ENCODE results near the gene CSTPP1. TPM values are rescaled to one million over a fixed set of nuclear protein-coding genes. Genes with fewer than 3 reads are reported as not detected.
"Not testable (repeated sequence)": the region's sequence is repeated elsewhere in the genome, so short reads cannot be mapped to it uniquely, and the experiment has no call there.

CSTPP1 gene
- total RNA-seq, 4 donors from 2014 or later: 13.3 to 26.4 (median 19.1) TPM

- TF ChIP-seq POLR2A (IDR thresholded peaks at IDR 0.05; ENCODE audit: low read depth) (no peak), CTCF (IDR thresholded peaks at IDR 0.05) (peak in 1 of 3 experiments; percentile 9)
- intact Hi-C loops (cut with DNase I): no loop called here
- Histone ChIP-seq H3K36me3 (no peaks in the 10 kb centered on the region), H3K9me3 (no peaks in the 10 kb centered on the region), H3K27me3 (peaks cover 0 to 10% (median 0%) of the 10 kb centered on the region in 4 donors), H3K4me1 (peaks cover 50 to 66% (median 53%) of the 10 kb centered on the region in 4 donors), H3K27ac (replicated peaks in 1 of 4) (peak within 1 kb of the TSS; percentile 62 to 75 (median 74)), H3K4me3 (peak within 1 kb of the TSS; percentile 58 to 82 (median 68))
- WGBS: no CpG with 5 or more reads among the region's 97 CpGs
- no peak for DNase-seq (ENCODE audit: extremely low spot score)
Observed at GRCh38 chr11:46918083-46918787, 18.3 kb upstream of the CSTPP1 start, which contains the start of gene LRP4. Gene LRP4, minus strand, starts transcription at chr11:46918550. Its CDS starts 171 bp downstream, at chr11:46918379.

- 30% methylated on average over 16 of the region's 17 CpGs for WGBS
- no peaks in the 10 kb centered on the region for H3K9me3 ChIP-seq
- DNase-seq (ENCODE audit: extremely low spot score): no peak
- peak overlapping the region; percentile 58 to 82 (median 68) for H3K4me3 ChIP-seq
- TF ChIP-seq POLR2AphosphoS5 (IDR thresholded peaks at IDR 0.05): no peak
- TF ChIP-seq EP300 (IDR thresholded peaks at IDR 0.05): no peak
- TF ChIP-seq CTCF (IDR thresholded peaks at IDR 0.05): no peak
- TF ChIP-seq POLR2A (IDR thresholded peaks at IDR 0.05; ENCODE audit: low read depth): no peak
- H3K27me3 ChIP-seq: peaks cover 0 to 10% (median 0%) of the 10 kb centered on the region in 4 donors
- peak overlapping the region; percentile 21 to 69 (median 40) for H3K27ac ChIP-seq (replicated peaks in 1 of 4)
- H3K36me3 ChIP-seq: no peaks in the 10 kb centered on the region
- intact Hi-C loops (cut with DNase I): no loop called here
- peaks cover 43 to 66% (median 53%) of the 10 kb centered on the region in 4 donors for H3K4me1 ChIP-seq
Observed at GRCh38 chr11:46918788-46919513, 17.6 kb upstream of the CSTPP1 start.

GRCh38 chr11:46920755-46921154, 15.8 kb upstream of the CSTPP1 start:
- Histone ChIP-seq H3K9me3 (no peaks in the 10 kb centered on the region), H3K4me3 (no peak overlapping the region), H3K36me3 (no peaks in the 10 kb centered on the region), H3K4me1 (peaks cover 29 to 56% (median 53%) of the 10 kb centered on the region in 4 donors), H3K27me3 (peaks cover 0 to 10% (median 0%) of the 10 kb centered on the region in 4 donors), H3K27ac (replicated peaks in 1 of 4) (peak overlapping the region; percentile 42 to 69 (median 64))
- no peak for DNase-seq (ENCODE audit: extremely low spot score)
- intact Hi-C loops (cut with DNase I): loop anchor here (5.0 kb wide), 1 partner anchor 82 kb away; no protein-coding TSS in a partner anchor
- peak; percentile 11 to 44 for TF ChIP-seq POLR2AphosphoS5 (IDR thresholded peaks at IDR 0.05)
- TF ChIP-seq EP300 (IDR thresholded peaks at IDR 0.05): no peak
- 9% methylated on average over 4 of the region's 4 CpGs for WGBS

- H3K36me3 ChIP-seq; H3K27ac ChIP-seq (replicated peaks in 1 of 4); intact Hi-C loops (cut with DNase I); H3K9me3 ChIP-seq; DNase-seq (ENCODE audit: extremely low spot score); H3K4me1 ChIP-seq; H3K27me3 ChIP-seq; H3K4me3 ChIP-seq: not testable (repeated sequence)
- WGBS: 80% methylated on average over 4 of the region's 4 CpGs
Observed at GRCh38 chr11:46927928-46928327, 8.6 kb upstream of the CSTPP1 start.

GRCh38 chr11:46928701-46929100, 7.9 kb upstream of the CSTPP1 start:
- DNase-seq (ENCODE audit: extremely low spot score); H3K27me3 ChIP-seq; H3K9me3 ChIP-seq; intact Hi-C loops (cut with DNase I); H3K4me1 ChIP-seq; H3K36me3 ChIP-seq; H3K4me3 ChIP-seq; H3K27ac ChIP-seq (replicated peaks in 1 of 4): not testable (repeated sequence)
- WGBS: 82% methylated on average over 1 of the region's 1 CpG

GRCh38 chr11:46930089-46930488, 6.5 kb upstream of the CSTPP1 start:
- peaks cover 0 to 4% (median 0%) of the 10 kb centered on the region in 4 donors for H3K27me3 ChIP-seq
- 79% methylated on average over 1 of the region's 1 CpG for WGBS
- no peaks in the 10 kb centered on the region for H3K36me3 ChIP-seq
- no peak overlapping the region for H3K27ac ChIP-seq (replicated peaks in 1 of 4)
- no peaks in the 10 kb centered on the region for H3K9me3 ChIP-seq
- no peak overlapping the region for H3K4me3 ChIP-seq
- no peaks in the 10 kb centered on the region for H3K4me1 ChIP-seq
- DNase-seq (ENCODE audit: extremely low spot score): no peak
- no peak for TF ChIP-seq POLR2A (IDR thresholded peaks at IDR 0.05; ENCODE audit: low read depth)
- no peak for TF ChIP-seq POLR2AphosphoS5 (IDR thresholded peaks at IDR 0.05)
- no peak for TF ChIP-seq CTCF (IDR thresholded peaks at IDR 0.05)
- TF ChIP-seq EP300 (IDR thresholded peaks at IDR 0.05): no peak
- intact Hi-C loops (cut with DNase I): no loop called here

Measured in esophagus muscularis mucosa (tissue), 4 donors.